Neural cell (in vitro differentiated cells): ENCODE results near the gene RHOT2. TPM values are rescaled to one million over a fixed set of nuclear protein-coding genes. Genes with fewer than 3 reads are reported as not detected.

Source experiments
- H2AFZ ChIP-seq: fragments of 200-600, 300-800 bp; sonication (generic), shearing (Covaris generic); 2 replicates; pipeline ENCODE4 v1.6.0; 2014; ENCODE audit warnings: low read depth, mild to moderate bottlenecking, antibody characterized with exemption, low read length, moderate library complexity
- H3F3A ChIP-seq: fragments of 200-600 bp; shearing (Covaris generic); 2 replicates; pipeline ENCODE4 v1.6.1; 2016; ENCODE audit warnings: mild to moderate bottlenecking, moderate library complexity, mixed read lengths, antibody characterized with exemption, low read length; ENCODE audit not compliant: insufficient read depth, poor library complexity, severe bottlenecking
- H3K27ac ChIP-seq: fragments of 200-600, 300-800 bp; sonication (generic), shearing (Covaris generic); 2 replicates; pipeline ENCODE4 v1.5.1; 2014; ENCODE audit warnings: mild to moderate bottlenecking, low read length, moderate library complexity
- H3K27me3 ChIP-seq: fragments of 300-800, 200-600 bp; sonication (generic), shearing (Covaris generic); 2 replicates; pipeline ENCODE4 v1.6.0; 2014; ENCODE audit warnings: mild to moderate bottlenecking, low read depth, low read length, moderate library complexity; ENCODE audit not compliant: insufficient read depth
- H3K36me3 ChIP-seq: fragments of 300-800, 200-600 bp; sonication (generic), shearing (Covaris generic); 2 replicates; pipeline ENCODE4 v1.5.1; 2014; ENCODE audit warnings: mild to moderate bottlenecking, antibody characterized with exemption, low read length, moderate library complexity; ENCODE audit not compliant: insufficient read depth
- H3K4me2 ChIP-seq: fragments of 300-800, 200-600 bp; sonication (generic), shearing (Covaris generic); 2 replicates; pipeline ENCODE4 v1.6.0; 2014; ENCODE audit warnings: mild to moderate bottlenecking, low read length
- H3K4me3 ChIP-seq: fragments of 300-800, 200-600 bp; sonication (generic), shearing (Covaris generic); 2 replicates; pipeline ENCODE4 v1.5.1; 2014; ENCODE audit warnings: mild to moderate bottlenecking, low read length, moderate library complexity
- H3K79me2 ChIP-seq: fragments of 200-600 bp; shearing (Covaris generic); replicated peaks from 2 replicates; pipeline ENCODE4 v1.6.0; 2014; ENCODE audit warnings: mild to moderate bottlenecking, low read length, moderate library complexity; ENCODE audit not compliant: insufficient read depth
- H3K9ac ChIP-seq: fragments of 300-800, 200-600 bp; sonication (generic), shearing (Covaris generic); 2 replicates; pipeline ENCODE4 v1.6.1; 2016; ENCODE audit warnings: mild to moderate bottlenecking, low read length, mixed read lengths
- H3K9me2 ChIP-seq: fragments of 200-600 bp; shearing (Covaris generic); 2 replicates; pipeline ENCODE4 v1.6.1; 2016; ENCODE audit warnings: mild to moderate bottlenecking, low read length, mixed read lengths; ENCODE audit not compliant: insufficient read depth
- H3K9me3 ChIP-seq: fragments of 200-600, 300-800 bp; sonication (generic), shearing (Covaris generic); 2 replicates; pipeline ENCODE4 v1.6.1; 2016; ENCODE audit warnings: mild to moderate bottlenecking, mixed run types, low read length, moderate library complexity, mixed read lengths
- H4K20me1 ChIP-seq: fragments of 200-600 bp; shearing (Covaris generic); 2 replicates; pipeline ENCODE4 v1.6.1; 2016; ENCODE audit warnings: mild to moderate bottlenecking, mixed run types; ENCODE audit not compliant: insufficient read depth
- EP300 ChIP-seq: fragments of 450-650 bp; conservative IDR thresholded peaks from 2 replicates; pipeline ENCODE4 v1.6.1; 2014; ENCODE audit warnings: antibody characterized with exemption, mild to moderate bottlenecking, moderate library complexity; ENCODE audit not compliant: poor library complexity, severe bottlenecking
- EZH2 ChIP-seq: fragments of 200-600, 300-800 bp; shearing (Covaris generic), sonication (generic); IDR thresholded peaks from 2 replicates; pipeline ENCODE4 v1.6.1; 2014; ENCODE audit warnings: antibody characterized with exemption, low read length, borderline replicate concordance, mild to moderate bottlenecking; ENCODE audit not compliant: insufficient read depth, poor library complexity, severe bottlenecking
- MXI1 ChIP-seq: fragments of 450-650 bp; conservative IDR thresholded peaks from 2 replicates; pipeline ENCODE4 v1.6.1; 2014; ENCODE audit warnings: antibody characterized with exemption, mild to moderate bottlenecking; ENCODE audit not compliant: poor library complexity, severe bottlenecking
- POLR2AphosphoS5 ChIP-seq: IDR thresholded peaks from 2 replicates; pipeline ENCODE4 v1.6.1; 2012
- RAD21 ChIP-seq: fragments of 450-650 bp; conservative IDR thresholded peaks from 2 replicates; pipeline ENCODE4 v1.6.1; 2014; ENCODE audit warnings: antibody characterized with exemption, mild to moderate bottlenecking, moderate library complexity
- SMC3 ChIP-seq: fragments of 450-650 bp; conservative IDR thresholded peaks from 2 replicates; pipeline ENCODE4 v1.6.1; 2014; ENCODE audit warnings: antibody characterized with exemption, mild to moderate bottlenecking, moderate library complexity; ENCODE audit not compliant: poor library complexity
- TAF1 ChIP-seq: IDR thresholded peaks from 2 replicates; pipeline ENCODE4 v1.6.1; 2012; ENCODE audit warnings: low read depth
- polyA plus RNA-seq: library from polyadenylated mRNA; depleted of rRNA; stranded (reverse); fragments of >200 nt; gene quantifications from 2 replicates; pipeline ENCODE4 v1.2.3, GENCODE V29; 2014
- TF ChIP-seq, protein P1 (sequence below): IDR thresholded peaks from 2 replicates; pipeline ENCODE4 v1.6.1; 2012; ENCODE audit warnings: borderline replicate concordance
- TF ChIP-seq, protein P2 (sequence below): fragments of 450-650 bp; IDR thresholded peaks from 2 replicates; pipeline ENCODE4 v1.5.1; 2014; ENCODE audit warnings: antibody characterized with exemption, mild to moderate bottlenecking, moderate library complexity; ENCODE audit not compliant: poor library complexity, severe bottlenecking

RHOT2 gene
- polyA plus RNA-seq, 1 donor from 2014 or later = 132 TPM

DNA sequence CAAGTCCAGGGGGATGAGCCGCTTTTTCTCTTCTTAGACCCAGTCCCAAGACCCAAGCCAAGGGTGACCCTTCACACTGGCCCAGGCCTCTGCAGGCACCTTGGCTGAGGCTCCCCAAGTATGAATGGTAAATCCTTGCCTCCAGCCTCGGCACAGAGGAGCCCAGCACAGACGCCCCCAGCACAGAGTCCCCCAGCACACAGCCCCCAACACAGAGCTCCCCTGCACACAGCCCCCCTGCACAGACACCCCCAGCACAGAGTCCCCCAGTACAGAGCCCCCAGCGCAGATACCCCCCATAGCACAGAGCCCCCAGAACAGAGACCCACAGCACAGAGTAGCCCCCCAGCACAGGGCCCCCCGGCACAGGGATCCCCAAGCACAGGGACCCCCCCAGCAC, 27.3 kb upstream of the RHOT2 start:
- Histone ChIP-seq H2AFZ (no peak overlapping the region), H3K4me2 (no peak overlapping the region), H3K9ac (peak overlapping the region; percentile 77), H3K27ac (no peak overlapping the region), H3K9me2 (no peaks in the 10 kb centered on the region), H3K27me3 (no peaks in the 10 kb centered on the region), H3K79me2 (no peaks in the 10 kb centered on the region), H3K9me3 (no peaks in the 10 kb centered on the region), H3K4me3 (peak overlapping the region; percentile 82), H4K20me1 (no peaks in the 10 kb centered on the region), H3K36me3 (no peaks in the 10 kb centered on the region), H3F3A (no peaks in the 10 kb centered on the region)
- TF ChIP-seq POLR2AphosphoS5 (no peak), TAF1 (no peak), EZH2 (no peak)
- TF ChIP-seq, protein P1, sequence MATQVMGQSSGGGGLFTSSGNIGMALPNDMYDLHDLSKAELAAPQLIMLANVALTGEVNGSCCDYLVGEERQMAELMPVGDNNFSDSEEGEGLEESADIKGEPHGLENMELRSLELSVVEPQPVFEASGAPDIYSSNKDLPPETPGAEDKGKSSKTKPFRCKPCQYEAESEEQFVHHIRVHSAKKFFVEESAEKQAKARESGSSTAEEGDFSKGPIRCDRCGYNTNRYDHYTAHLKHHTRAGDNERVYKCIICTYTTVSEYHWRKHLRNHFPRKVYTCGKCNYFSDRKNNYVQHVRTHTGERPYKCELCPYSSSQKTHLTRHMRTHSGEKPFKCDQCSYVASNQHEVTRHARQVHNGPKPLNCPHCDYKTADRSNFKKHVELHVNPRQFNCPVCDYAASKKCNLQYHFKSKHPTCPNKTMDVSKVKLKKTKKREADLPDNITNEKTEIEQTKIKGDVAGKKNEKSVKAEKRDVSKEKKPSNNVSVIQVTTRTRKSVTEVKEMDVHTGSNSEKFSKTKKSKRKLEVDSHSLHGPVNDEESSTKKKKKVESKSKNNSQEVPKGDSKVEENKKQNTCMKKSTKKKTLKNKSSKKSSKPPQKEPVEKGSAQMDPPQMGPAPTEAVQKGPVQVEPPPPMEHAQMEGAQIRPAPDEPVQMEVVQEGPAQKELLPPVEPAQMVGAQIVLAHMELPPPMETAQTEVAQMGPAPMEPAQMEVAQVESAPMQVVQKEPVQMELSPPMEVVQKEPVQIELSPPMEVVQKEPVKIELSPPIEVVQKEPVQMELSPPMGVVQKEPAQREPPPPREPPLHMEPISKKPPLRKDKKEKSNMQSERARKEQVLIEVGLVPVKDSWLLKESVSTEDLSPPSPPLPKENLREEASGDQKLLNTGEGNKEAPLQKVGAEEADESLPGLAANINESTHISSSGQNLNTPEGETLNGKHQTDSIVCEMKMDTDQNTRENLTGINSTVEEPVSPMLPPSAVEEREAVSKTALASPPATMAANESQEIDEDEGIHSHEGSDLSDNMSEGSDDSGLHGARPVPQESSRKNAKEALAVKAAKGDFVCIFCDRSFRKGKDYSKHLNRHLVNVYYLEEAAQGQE = no peak

DNA sequence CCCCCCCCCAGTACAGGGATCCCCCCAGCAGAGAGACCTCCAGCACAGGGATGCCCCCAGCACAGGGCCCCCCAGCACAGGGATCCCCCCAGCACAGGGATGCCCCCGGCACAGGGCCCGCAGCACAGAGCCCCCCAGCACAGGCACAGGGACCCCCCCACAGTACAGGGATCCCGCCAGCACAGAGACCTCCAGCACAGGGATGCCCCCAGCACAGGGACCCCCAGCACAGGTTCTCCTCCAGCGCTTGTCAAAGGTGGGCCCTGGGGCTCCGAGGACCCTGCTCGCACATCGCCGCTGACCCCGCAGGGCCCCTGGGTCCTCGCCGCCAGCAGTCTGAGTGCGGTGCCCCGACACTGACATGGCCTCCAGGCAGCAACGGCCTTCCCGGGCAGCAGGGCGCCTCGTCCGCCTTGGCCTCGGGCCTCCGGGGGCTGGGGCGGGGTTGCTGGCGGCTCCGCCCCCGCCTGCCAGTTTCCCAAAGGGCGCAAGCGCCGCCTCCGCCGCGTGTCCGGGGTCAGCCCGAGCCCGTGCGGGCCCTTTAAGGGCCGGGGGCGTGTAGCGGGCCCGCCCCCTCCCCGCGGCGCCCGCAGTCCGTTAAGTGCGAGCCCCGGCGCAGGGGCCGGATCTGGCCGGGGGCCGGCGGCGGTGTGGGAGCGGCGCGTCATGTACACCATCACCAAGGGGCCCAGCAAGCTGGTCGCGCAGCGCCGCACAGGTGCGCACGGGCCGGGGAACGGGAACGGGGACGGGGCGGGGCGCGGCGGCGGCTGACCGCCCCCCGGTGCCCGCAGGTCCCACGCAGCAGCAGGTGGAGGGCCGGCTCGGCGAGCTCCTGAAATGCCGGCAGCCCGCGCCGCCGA, 26.4 kb upstream of the RHOT2 start, which contains the start of gene MCRIP2:
MCRIP2 (plus strand) TSS at position 503 of the 863 bp plus-strand sequence; CDS start at position 667, 164 bp downstream.
- H2AFZ ChIP-seq = no peak within 1 kb of the TSS
- no peaks in the 10 kb centered on the region for H3K27me3 ChIP-seq
- no peaks in the 10 kb centered on the region for H3F3A ChIP-seq
- peak within 1 kb of the TSS; percentile 20 for H3K27ac ChIP-seq
- peak within 1 kb of the TSS; percentile 70 for H3K4me2 ChIP-seq
- no peaks in the 10 kb centered on the region for H3K9me3 ChIP-seq
- H3K79me2 ChIP-seq = no peaks in the 10 kb centered on the region
- peak within 1 kb of the TSS; percentile 82 for H3K4me3 ChIP-seq
- H3K9me2 ChIP-seq = no peaks in the 10 kb centered on the region
- TF ChIP-seq, protein P1 = peak; percentile 28
- TF ChIP-seq TAF1 (no peak), POLR2AphosphoS5 (peak; percentile 71), EP300 (peak; percentile 23), SMC3 (peak; percentile 16), RAD21 (no peak), MXI1 (peak; percentile 81), EZH2 (no peak)
- TF ChIP-seq, protein P2, sequence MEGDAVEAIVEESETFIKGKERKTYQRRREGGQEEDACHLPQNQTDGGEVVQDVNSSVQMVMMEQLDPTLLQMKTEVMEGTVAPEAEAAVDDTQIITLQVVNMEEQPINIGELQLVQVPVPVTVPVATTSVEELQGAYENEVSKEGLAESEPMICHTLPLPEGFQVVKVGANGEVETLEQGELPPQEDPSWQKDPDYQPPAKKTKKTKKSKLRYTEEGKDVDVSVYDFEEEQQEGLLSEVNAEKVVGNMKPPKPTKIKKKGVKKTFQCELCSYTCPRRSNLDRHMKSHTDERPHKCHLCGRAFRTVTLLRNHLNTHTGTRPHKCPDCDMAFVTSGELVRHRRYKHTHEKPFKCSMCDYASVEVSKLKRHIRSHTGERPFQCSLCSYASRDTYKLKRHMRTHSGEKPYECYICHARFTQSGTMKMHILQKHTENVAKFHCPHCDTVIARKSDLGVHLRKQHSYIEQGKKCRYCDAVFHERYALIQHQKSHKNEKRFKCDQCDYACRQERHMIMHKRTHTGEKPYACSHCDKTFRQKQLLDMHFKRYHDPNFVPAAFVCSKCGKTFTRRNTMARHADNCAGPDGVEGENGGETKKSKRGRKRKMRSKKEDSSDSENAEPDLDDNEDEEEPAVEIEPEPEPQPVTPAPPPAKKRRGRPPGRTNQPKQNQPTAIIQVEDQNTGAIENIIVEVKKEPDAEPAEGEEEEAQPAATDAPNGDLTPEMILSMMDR = no peak
- H3K9ac ChIP-seq = peak within 1 kb of the TSS; percentile 77
- H4K20me1 ChIP-seq = no peaks in the 10 kb centered on the region
- H3K36me3 ChIP-seq = no peaks in the 10 kb centered on the region
